Stimulated activated naive CD4-positive, alpha-beta T cell treated with Interleukin-2 at 50 U/mL for 16 hours (primary cell): ENCODE data around the gene P3H1.
"Not testable (repeated sequence)": the region's sequence is repeated elsewhere in the genome, so short reads cannot be mapped to it uniquely, and the experiment has no call there.

Source experiments
- DNase-seq: peaks from one replicate; lab custom pipeline; 2025; lab: John Stamatoyannopoulos, UW

Gene P3H1

DNA sequence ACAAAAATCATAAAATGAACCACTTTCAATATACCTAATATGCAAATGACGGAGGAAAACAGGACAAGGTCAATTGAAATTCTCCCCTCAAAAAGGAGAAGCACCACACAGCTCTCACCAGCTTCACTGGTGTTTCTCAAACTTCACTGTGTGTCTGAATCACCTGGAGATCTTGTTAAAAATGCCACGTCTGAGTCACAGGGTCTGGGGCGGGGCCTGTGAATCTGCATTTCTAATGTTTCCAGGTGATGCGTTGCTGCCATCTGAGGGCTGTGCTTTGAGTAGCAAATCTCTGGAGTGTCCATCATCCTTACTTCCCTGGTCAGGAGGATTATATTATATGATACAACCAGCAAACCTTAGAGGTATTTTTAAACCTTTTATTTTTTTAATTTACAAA is 35.8 kb downstream of the P3H1 start:
- DNase-seq: peak; percentile 23

DNA sequence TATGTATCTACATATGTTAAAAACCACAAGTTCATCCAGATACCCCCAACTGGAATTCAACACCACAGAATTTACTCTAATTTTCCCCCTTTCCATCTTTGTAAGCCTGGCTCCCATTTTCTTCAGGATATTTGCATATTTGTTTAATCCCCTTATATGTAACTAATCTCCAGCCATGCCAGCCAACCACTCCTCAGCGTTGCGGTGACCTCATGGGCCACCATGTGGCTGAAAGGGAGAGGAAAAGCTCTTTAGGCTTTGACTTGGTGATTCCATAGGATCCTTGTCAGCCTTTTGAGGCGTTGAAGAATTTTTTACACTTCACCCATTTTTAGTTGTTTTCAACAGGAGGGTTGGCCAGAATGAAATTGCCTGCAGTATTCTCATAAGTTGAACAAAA is 36.8 kb downstream of the P3H1 start:
- no peak for DNase-seq

GRCh38 chr1:42725820-42726219 is 41.0 kb downstream of the P3H1 start:
- not testable (repeated sequence) for DNase-seq

GRCh38 chr1:42723511-42723910 is 43.3 kb downstream of the P3H1 start:
- DNase-seq: no peak

DNA sequence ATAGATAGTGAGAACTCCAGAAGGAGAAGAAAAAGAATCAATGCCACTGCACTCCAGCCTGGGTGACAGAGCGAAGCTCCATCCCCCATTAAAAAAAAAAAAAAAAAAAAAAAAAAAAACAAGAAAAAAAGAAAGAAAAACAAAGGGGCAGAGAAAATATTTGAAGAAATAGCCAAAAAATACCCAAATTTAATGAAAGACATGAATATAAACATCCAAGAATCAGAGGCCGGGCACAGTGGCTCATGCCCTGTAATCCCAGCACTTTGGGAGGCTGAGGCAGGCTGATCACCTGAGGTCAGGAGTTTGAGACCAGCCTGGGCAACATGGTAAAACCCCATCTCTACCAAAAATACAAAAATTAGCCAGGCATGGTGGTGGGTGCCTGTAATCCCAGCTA is 44.4 kb downstream of the P3H1 start:
- DNase-seq: not testable (repeated sequence)

- no peak for DNase-seq
Observed at GRCh38 chr1:42721926-42722325, 44.9 kb downstream of the P3H1 start.

DNA sequence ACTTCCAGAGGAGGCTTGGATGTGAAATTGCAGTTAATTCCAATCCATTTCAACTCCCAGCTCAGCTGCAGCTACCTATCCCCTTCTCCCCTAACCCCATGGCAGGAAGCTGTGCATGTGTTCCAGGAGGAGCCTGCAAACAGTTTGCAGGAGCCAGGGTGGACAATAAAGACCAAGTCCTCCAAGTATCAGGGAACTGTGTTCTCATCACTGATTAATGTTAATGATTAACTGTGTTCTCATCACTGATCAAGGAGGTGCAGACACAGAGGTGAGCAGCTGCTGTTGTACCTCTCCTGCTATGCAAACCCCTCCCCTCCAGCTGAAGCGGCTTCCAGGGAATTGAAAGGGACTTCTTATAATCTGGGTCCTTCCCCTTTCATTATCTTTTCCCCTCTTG is 46.0 kb downstream of the P3H1 start:
- no peak for DNase-seq

GRCh38 chr1:42714441-42714840 is 52.4 kb downstream of the P3H1 start:
- DNase-seq: not testable (repeated sequence)

DNA sequence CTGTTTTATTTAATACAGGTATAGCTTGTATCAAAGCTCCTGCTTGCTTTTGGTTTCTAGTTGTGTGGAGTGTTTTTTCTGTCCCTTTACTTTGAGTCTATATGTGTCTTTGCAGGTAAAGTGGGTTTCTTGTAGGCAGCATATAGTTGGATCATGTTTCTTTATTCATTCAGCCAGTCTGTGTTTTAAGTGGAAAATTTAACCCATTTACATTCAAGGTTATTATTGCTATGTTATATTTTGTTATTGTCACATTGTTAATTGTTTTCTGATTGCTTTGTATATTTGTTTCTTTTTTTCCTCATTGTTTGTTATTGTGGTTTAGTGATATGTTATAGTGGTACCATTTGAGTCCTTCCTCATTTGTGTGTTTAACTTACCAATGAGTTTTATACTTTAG is 53.5 kb downstream of the P3H1 start:
- no peak for DNase-seq

- DNase-seq: not testable (repeated sequence)
Observed at GRCh38 chr1:42712808-42713207, 54.0 kb downstream of the P3H1 start.

- DNase-seq: no peak
Observed at GRCh38 chr1:42703888-42704464, 62.9 kb downstream of the P3H1 start.

DNA sequence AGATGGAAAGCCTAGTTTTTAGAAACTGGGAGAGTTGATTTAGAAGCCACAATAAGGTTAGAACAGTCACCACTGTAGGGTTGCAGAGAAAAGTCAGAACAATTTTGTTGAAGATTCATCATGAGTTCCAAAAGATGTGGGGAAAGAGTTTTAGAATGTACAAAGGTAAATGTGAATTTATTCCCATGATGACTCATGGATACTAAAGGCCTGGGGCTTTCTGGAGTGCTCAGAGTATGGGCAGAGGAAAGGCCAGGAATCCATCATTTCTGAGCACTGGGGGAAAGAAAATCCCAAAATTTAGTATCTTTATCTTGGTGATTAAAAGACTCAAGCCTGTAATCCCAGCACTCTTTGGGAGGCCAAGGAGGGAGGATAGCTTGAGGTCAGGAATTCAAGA is 66.8 kb downstream of the P3H1 start:
- no peak for DNase-seq

DNA sequence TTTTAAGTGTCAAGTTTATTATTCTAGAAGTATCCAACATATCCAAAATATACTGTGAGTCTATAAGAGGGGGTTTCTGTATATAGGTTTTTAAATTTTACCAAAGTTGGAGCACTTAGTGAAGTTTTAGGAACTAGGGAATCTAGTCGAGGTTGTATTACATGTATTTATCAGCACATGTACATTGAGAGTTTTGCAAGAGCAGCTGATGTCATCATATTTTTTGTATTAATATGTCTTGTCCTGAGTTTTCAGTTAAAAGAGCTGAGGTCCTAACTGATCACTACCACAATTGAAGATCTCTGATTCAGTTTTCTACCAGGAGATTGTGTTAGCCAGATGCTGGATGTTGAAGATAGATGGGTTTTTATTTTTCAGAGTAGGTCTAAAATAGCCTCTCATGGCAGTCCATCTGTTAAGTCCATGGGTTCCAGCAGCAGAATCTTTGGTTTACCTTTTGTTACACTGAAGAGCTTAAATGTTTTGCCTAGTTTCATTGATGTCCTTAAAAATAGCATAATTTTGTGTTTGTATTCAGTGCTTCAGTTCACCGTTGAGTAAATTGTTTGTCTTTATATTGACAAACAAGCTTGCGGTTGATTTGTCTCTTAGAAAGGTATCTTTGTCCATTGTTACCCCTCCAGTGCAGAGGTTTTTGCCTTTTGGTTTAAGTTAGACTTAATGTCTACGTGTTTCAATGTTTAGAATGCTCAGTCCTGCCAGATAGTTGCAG is 68.6 kb downstream of the P3H1 start:
- no peak for DNase-seq
